ENCODE data around the gene TFPI. TPM values are rescaled to one million over a fixed set of nuclear protein-coding genes. Genes with fewer than 3 reads are reported as not detected.
"Not testable (repeated sequence)": the region's sequence is repeated elsewhere in the genome, so short reads cannot be mapped to it uniquely, and the experiment has no call there.

The TFPI gene
- total RNA-seq, 1 donor from 2014 or later = 0.59 TPM

GRCh38 chr2:187575751-187576067 lies 21.5 kb upstream of the TFPI start:
- no peak for DNase-seq
- Mint-ChIP-seq H3K4me3 (ENCODE audit: unreplicated experiment) (no peak overlapping the region), H3K9me3 (ENCODE audit: unreplicated experiment) (no peaks in the 10 kb centered on the region), H3K27me3 (ENCODE audit: unreplicated experiment) (peaks cover 1% of the 10 kb centered on the region), H3K4me1 (ENCODE audit: low read depth, unreplicated experiment) (no peaks in the 10 kb centered on the region), H3K36me3 (ENCODE audit: unreplicated experiment) (no peaks in the 10 kb centered on the region), H3K27ac (ENCODE audit: unreplicated experiment) (no peak overlapping the region)
- no peak for TF ChIP-seq CTCF (IDR thresholded peaks at IDR 0.05; ENCODE audit: partially characterized antibody, unreplicated experiment)

- H3K36me3 Mint-ChIP-seq (ENCODE audit: unreplicated experiment) = no peaks in the 10 kb centered on the region
- no peaks in the 10 kb centered on the region for H3K9me3 Mint-ChIP-seq (ENCODE audit: unreplicated experiment)
- no peak for TF ChIP-seq CTCF (IDR thresholded peaks at IDR 0.05; ENCODE audit: partially characterized antibody, unreplicated experiment)
- H3K4me1 Mint-ChIP-seq (ENCODE audit: low read depth, unreplicated experiment) = no peaks in the 10 kb centered on the region
- DNase-seq = no peak
- H3K27me3 Mint-ChIP-seq (ENCODE audit: unreplicated experiment) = peaks cover 1% of the 10 kb centered on the region
- H3K4me3 Mint-ChIP-seq (ENCODE audit: unreplicated experiment) = no peak overlapping the region
- H3K27ac Mint-ChIP-seq (ENCODE audit: unreplicated experiment) = no peak overlapping the region
Observed at GRCh38 chr2:187574969-187575750, 20.9 kb upstream of the TFPI start.

GRCh38 chr2:187573722-187574121 lies 19.5 kb upstream of the TFPI start:
- peaks cover 5% of the 10 kb centered on the region for H3K4me1 Mint-ChIP-seq (ENCODE audit: low read depth, unreplicated experiment)
- no peaks in the 10 kb centered on the region for H3K9me3 Mint-ChIP-seq (ENCODE audit: unreplicated experiment)
- no peaks in the 10 kb centered on the region for H3K36me3 Mint-ChIP-seq (ENCODE audit: unreplicated experiment)
- no peak for DNase-seq
- H3K4me3 Mint-ChIP-seq (ENCODE audit: unreplicated experiment) = no peak overlapping the region
- peaks cover 1% of the 10 kb centered on the region for H3K27me3 Mint-ChIP-seq (ENCODE audit: unreplicated experiment)
- H3K27ac Mint-ChIP-seq (ENCODE audit: unreplicated experiment) = no peak overlapping the region
- no peak for TF ChIP-seq CTCF (IDR thresholded peaks at IDR 0.05; ENCODE audit: partially characterized antibody, unreplicated experiment)

GRCh38 chr2:187571996-187572395 lies 17.8 kb upstream of the TFPI start:
- not testable (repeated sequence) for H3K36me3 Mint-ChIP-seq (ENCODE audit: unreplicated experiment); H3K9me3 Mint-ChIP-seq (ENCODE audit: unreplicated experiment); H3K27ac Mint-ChIP-seq (ENCODE audit: unreplicated experiment); H3K4me3 Mint-ChIP-seq (ENCODE audit: unreplicated experiment); DNase-seq; H3K4me1 Mint-ChIP-seq (ENCODE audit: low read depth, unreplicated experiment); H3K27me3 Mint-ChIP-seq (ENCODE audit: unreplicated experiment)

- no peak for TF ChIP-seq CTCF (IDR thresholded peaks at IDR 0.05; ENCODE audit: partially characterized antibody, unreplicated experiment)
- Mint-ChIP-seq H3K4me3 (ENCODE audit: unreplicated experiment) (no peak overlapping the region), H3K27ac (ENCODE audit: unreplicated experiment) (no peak overlapping the region)
Observed at GRCh38 chr2:187569571-187569970, 15.3 kb upstream of the TFPI start.

More at GRCh38 chr2:187569571-187569970, 15.3 kb upstream of the TFPI start:
- DNase-seq = no peak
- H3K27me3 Mint-ChIP-seq (ENCODE audit: unreplicated experiment) = peaks cover 1% of the 10 kb centered on the region
- H3K36me3 Mint-ChIP-seq (ENCODE audit: unreplicated experiment) = no peaks in the 10 kb centered on the region
- H3K4me1 Mint-ChIP-seq (ENCODE audit: low read depth, unreplicated experiment) = peaks cover 9% of the 10 kb centered on the region
- H3K9me3 Mint-ChIP-seq (ENCODE audit: unreplicated experiment) = no peaks in the 10 kb centered on the region
